SK-N-SH (cell line): Measurements from ENCODE around the gene DOCK8. TPM values are rescaled to one million over a fixed set of nuclear protein-coding genes. Genes with fewer than 3 reads are reported as not detected.

ENCODE experiments used
- CTCF ChIA-PET: fragments of 300-600, 350-600 bp; formaldehyde crosslinking; extraction: SDS; loops from one replicate; lab custom pipeline; 2021; lab: Yijun Ruan, JAX
- POLR2A ChIA-PET: fragments of 350-600 bp; sonication (Branson Sonifier 250); formaldehyde crosslinking; extraction: SDS; loops from one replicate; lab custom pipeline; 2020; ENCODE audit warnings: antibody characterized with exemption, inconsistent platforms; lab: Yijun Ruan, JAX
- DNase-seq: peaks from one replicate; pipeline ENCODE4 v3.0.0; 2012
- H2AFZ ChIP-seq: fragments of 200-600 bp; sonication (generic); 2 replicates; pipeline ENCODE4 v1.8.1; 2016; ENCODE audit warnings: antibody characterized with exemption, mild to moderate bottlenecking, low read depth
- H3F3A ChIP-seq: fragments of 200-600 bp; sonication (generic); replicated peaks from 2 replicates; pipeline ENCODE3; 2016; ENCODE audit warnings: antibody characterized with exemption, mild to moderate bottlenecking; ENCODE audit not compliant: insufficient read depth
- H3K27ac ChIP-seq, 2 experiments: fragments of 200-500 bp in 1 of 2; fragments of 200-600 bp in 1 of 2; sonication (Bioruptor generic) in 1 of 2; sonication (generic), shearing (Covaris generic) in 1 of 2; 2 replicates each; pipeline versions ENCODE4 v1.5.1 to v1.6.1; 2014 to 2016; ENCODE audit warnings: low read depth in 2 of 2, inconsistent platforms in 1 of 2, low read length in 1 of 2, mild to moderate bottlenecking in 1 of 2, mixed read lengths in 1 of 2
- H3K27me3 ChIP-seq: fragments of 200-600 bp; sonication (generic), shearing (Covaris generic); 2 replicates; pipeline ENCODE4 v1.6.1; 2016; ENCODE audit warnings: mixed run types; ENCODE audit not compliant: insufficient read depth
- H3K36me3 ChIP-seq, 2 experiments: fragments of 200-500 bp in 1 of 2; fragments of 200-600 bp in 1 of 2; sonication (Bioruptor generic) in 1 of 2; sonication (generic) in 1 of 2; replicated peaks in 1 of 2; 2 replicates each; pipeline versions ENCODE3 to v1.5.1; 2014 to 2016; ENCODE audit warnings: low read length in 1 of 2, mild to moderate bottlenecking in 1 of 2; ENCODE audit not compliant: insufficient read depth in 2 of 2, control insufficient read depth in 1 of 2
- H3K4me1 ChIP-seq, 2 experiments: fragments of 200-500 bp in 1 of 2; fragments of 200-600 bp in 1 of 2; sonication (Bioruptor generic) in 1 of 2; sonication (generic), shearing (Covaris generic) in 1 of 2; 2 replicates each; pipeline versions ENCODE4 v1.5.1 to v1.6.1; 2014 to 2016; ENCODE audit warnings: low read depth in 1 of 2, low read length in 1 of 2, mixed run types in 1 of 2; ENCODE audit not compliant: insufficient read depth in 2 of 2, control insufficient read depth in 1 of 2
- H3K4me2 ChIP-seq: fragments of 200-600 bp; sonication (generic), shearing (Covaris generic); 2 replicates; pipeline ENCODE4 v1.6.1; 2017; ENCODE audit warnings: mixed run types
- H3K4me3 ChIP-seq, 2 experiments: fragments of 200-500 bp in 1 of 2; fragments of 200-600 bp in 1 of 2; sonication (Bioruptor generic) in 1 of 2; sonication (generic), shearing (Covaris generic) in 1 of 2; 2 replicates each; pipeline versions ENCODE4 v1.5.1 to v1.8.1; 2014 to 2016; ENCODE audit warnings: low read depth in 2 of 2, inconsistent platforms in 1 of 2, low read length in 1 of 2, mild to moderate bottlenecking in 1 of 2, mixed read lengths in 1 of 2, moderate library complexity in 1 of 2
- H3K79me2 ChIP-seq: fragments of 200-600 bp; sonication (generic); 2 replicates; pipeline ENCODE4 v1.8.1; 2017; ENCODE audit warnings: mild to moderate bottlenecking; ENCODE audit not compliant: insufficient read depth
- H3K9ac ChIP-seq: fragments of 200-600 bp; sonication (generic); 2 replicates; pipeline ENCODE4 v1.6.1; 2017; ENCODE audit warnings: mixed run types
- H3K9me2 ChIP-seq: fragments of 200-600 bp; sonication (generic); 2 replicates; pipeline ENCODE4 v1.6.1; 2017; ENCODE audit warnings: mixed run types
- H3K9me3 ChIP-seq: fragments of 200-600 bp; sonication (generic); 2 replicates; pipeline ENCODE4 v1.6.1; 2017; ENCODE audit warnings: mixed run types, mild to moderate bottlenecking, moderate library complexity
- H4K20me1 ChIP-seq: fragments of 200-600 bp; sonication (generic); 2 replicates; pipeline ENCODE4 v1.6.1; 2017; ENCODE audit warnings: mild to moderate bottlenecking, mixed run types; ENCODE audit not compliant: insufficient read depth
- ELF1 ChIP-seq: IDR thresholded peaks from 2 replicates; pipeline ENCODE4 v1.4.0; 2012
- EP300 ChIP-seq, 2 experiments: IDR thresholded peaks; 2 replicates each; pipeline versions ENCODE4 v1.4.0 to v1.6.1; 2012; ENCODE audit warnings: borderline replicate concordance in 1 of 2, low read depth in 1 of 2, low read length in 1 of 2
- EZH2phosphoT487 ChIP-seq: fragments of 200-600 bp; sonication (generic); IDR thresholded peaks from 2 replicates; pipeline ENCODE4 v1.6.1; 2017; ENCODE audit warnings: low read depth, mixed run types, mild to moderate bottlenecking, antibody characterized with exemption, moderate library complexity, borderline replicate concordance
- FOSL2 ChIP-seq: IDR thresholded peaks from 2 replicates; pipeline ENCODE4 v1.4.0; 2012; ENCODE audit warnings: low read depth, mild to moderate bottlenecking, moderate library complexity, borderline replicate concordance
- GATA2 ChIP-seq: sonication (generic); formaldehyde crosslinking; IDR thresholded peaks from 2 replicates; pipeline ENCODE4 v1.5.0; 2020; ENCODE audit warnings: mild to moderate bottlenecking, missing genetic modification reagents
- IRF3 ChIP-seq: fragments of 150-350 bp; IDR thresholded peaks from 2 replicates; pipeline ENCODE4 v1.6.1; 2016; ENCODE audit warnings: mild to moderate bottlenecking, low read depth, low read length
- NFIC ChIP-seq: IDR thresholded peaks from 2 replicates; pipeline ENCODE4 v1.4.0; 2012; ENCODE audit warnings: borderline replicate concordance
- NRF1 ChIP-seq: IDR thresholded peaks from 2 replicates; pipeline ENCODE4 v1.6.1; 2012; ENCODE audit warnings: low read depth, mild to moderate bottlenecking, low read length
- POLR2AphosphoS5 ChIP-seq: IDR thresholded peaks from 2 replicates; pipeline ENCODE4 v1.6.1; 2012; ENCODE audit warnings: low read depth, low read length
- RCOR1 ChIP-seq: fragments of 150-350 bp; IDR thresholded peaks from 2 replicates; pipeline ENCODE4 v1.6.1; 2017; ENCODE audit warnings: antibody characterized with exemption, low read length
- SIN3A ChIP-seq: IDR thresholded peaks from 2 replicates; pipeline ENCODE4 v1.6.1; 2012; ENCODE audit warnings: low read depth, mild to moderate bottlenecking, low read length, moderate library complexity, borderline replicate concordance
- SMC3 ChIP-seq: IDR thresholded peaks from 2 replicates; pipeline ENCODE4 v1.6.1; 2012; ENCODE audit warnings: low read depth, low read length, improper control_type of control experiment
- TAF1 ChIP-seq: IDR thresholded peaks from 2 replicates; pipeline ENCODE4 v1.6.1; 2012; ENCODE audit warnings: low read depth, mild to moderate bottlenecking, low read length, moderate library complexity, borderline replicate concordance
- TCF12 ChIP-seq: IDR thresholded peaks from 2 replicates; pipeline ENCODE4 v1.4.0; 2012
- TEAD4 ChIP-seq: IDR thresholded peaks from 2 replicates; pipeline ENCODE4 v1.4.0; 2012; ENCODE audit warnings: mild to moderate bottlenecking, borderline replicate concordance; ENCODE audit not compliant: insufficient read depth
- USF1 ChIP-seq: IDR thresholded peaks from 2 replicates; pipeline ENCODE4 v1.4.0; 2012; ENCODE audit warnings: low read depth, borderline replicate concordance
- WGBS: methylation state at CpG from one replicate; pipeline ENCODE4 v1.1.6; 2017; ENCODE audit warnings: low lambda C conversion rate; 5-methylcytosine and 5-hydroxymethylcytosine counted together
- polyA plus RNA-seq, 3 experiments: library from polyadenylated mRNA; depleted of rRNA; stranded (reverse); fragments of >200 nt; gene quantifications; 2 replicates each; pipeline ENCODE4 v1.2.3, GENCODE V29; 2012
- TF ChIP-seq, protein P1 (sequence below): fragments of 150-350 bp; IDR thresholded peaks from 2 replicates; pipeline ENCODE4 v1.6.1; 2017; ENCODE audit warnings: antibody characterized with exemption, low read length, low read depth, borderline replicate concordance
- TF ChIP-seq, protein P2 (sequence below): IDR thresholded peaks from 2 replicates; pipeline ENCODE4 v1.4.0; 2012; ENCODE audit warnings: low read depth

DOCK8 gene
- polyA plus RNA-seq, 1 of the 3 experiments (the other 2 are of a cell fraction), result not detected

DNA sequence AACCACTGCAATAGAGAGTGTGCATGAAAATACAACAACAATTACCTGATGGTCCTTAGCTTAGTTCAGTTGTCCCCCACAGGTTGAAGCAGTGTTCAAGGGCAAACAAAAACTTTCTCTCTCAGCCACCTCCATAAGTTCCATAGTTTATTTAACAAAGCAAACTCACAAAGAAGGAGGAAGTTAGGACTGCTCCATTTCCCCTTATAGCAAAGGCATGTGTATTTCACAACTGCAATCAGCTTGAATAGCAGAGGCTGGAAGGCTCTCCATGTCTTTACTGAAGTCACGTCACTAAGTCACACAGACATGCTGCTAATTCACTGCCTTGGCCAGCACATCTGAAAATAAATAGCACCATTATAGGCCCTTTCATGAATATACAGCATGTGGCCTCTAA is 43.3 kb downstream of the DOCK8 start:
- no peaks in the 10 kb centered on the region for H3K4me1 ChIP-seq
- H3K79me2 ChIP-seq, result no peaks in the 10 kb centered on the region
- H3K4me3 ChIP-seq, result no peak overlapping the region
- WGBS, result 0% methylated on average over 1 of the region's 1 CpG
- no peak overlapping the region for H2AFZ ChIP-seq
- no peaks in the 10 kb centered on the region for H3K36me3 ChIP-seq
- no peaks in the 10 kb centered on the region for H3F3A ChIP-seq
- CTCF ChIA-PET, result interaction anchor here (0.6 kb wide), 1 partner anchor 29 kb away, joined by 3 read pairs; no protein-coding TSS in a partner anchor
- POLR2A ChIA-PET, result no interaction called here
- no peaks in the 10 kb centered on the region for H3K9me2 ChIP-seq
- H3K27me3 ChIP-seq, result peaks cover 19% of the 10 kb centered on the region; the same call in 1 of the 2 replicates
- DNase-seq, result no peak
- H3K9me3 ChIP-seq, result no peaks in the 10 kb centered on the region
- no peaks in the 10 kb centered on the region for H4K20me1 ChIP-seq
- no peak overlapping the region for H3K4me2 ChIP-seq
- no peak overlapping the region for H3K27ac ChIP-seq
- no peak overlapping the region for H3K9ac ChIP-seq
- TF ChIP-seq GATA2 (CRISPR knock-in tag) (no peak), EP300 (IDR thresholded peaks at IDR 0.05; ENCODE audit: borderline replicate concordance in 1 of 2, low read depth in 1 of 2, low read length in 1 of 2) (no peak)

DNA sequence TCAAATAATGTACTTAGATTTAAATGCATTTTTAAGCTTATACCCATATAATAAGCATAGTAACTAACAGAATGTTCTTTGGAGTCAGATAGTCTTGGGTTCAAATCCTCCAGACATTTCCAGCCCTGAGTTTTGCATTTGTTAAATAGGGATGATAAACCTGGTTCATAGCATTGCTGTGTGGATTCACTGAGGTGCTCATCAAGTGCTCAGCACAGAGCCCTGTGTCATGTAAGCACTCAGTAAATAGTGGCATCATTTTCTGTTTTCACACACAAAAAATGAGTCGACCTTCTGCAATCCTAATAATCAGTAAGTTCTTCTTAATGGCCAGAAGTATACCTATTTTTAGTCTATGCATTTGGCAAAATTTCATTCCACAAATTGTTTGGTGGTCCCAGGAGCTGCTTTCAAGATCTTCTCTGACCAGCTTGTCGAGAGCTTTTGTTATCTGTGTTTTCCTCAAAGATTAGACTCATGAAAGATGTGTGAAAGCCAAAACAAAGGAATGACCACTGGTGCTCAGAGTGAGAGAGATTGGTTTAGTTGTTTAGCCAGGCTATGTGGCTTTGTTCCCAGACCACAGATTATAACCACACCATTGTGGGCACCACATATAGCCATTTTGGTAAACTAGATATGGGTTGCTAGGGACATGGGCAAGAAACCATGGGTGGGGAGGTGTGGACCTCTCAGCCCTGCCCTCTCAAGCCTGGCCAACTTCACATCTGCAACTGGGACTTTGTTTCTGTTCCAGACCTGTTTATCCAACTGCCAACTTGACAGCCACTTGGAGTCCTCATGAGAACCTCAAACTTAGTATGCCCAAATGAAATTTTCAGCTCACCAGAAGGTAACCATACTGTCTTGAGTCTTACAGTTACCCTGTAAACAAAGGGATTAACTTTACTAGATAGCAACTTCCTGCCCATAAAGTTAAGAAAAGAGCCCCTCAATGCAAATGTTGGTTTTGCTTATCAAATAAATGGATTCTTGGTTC is 45.0 kb downstream of the DOCK8 start:
- Histone ChIP-seq H3K4me2 (no peak overlapping the region), H3K9ac (no peak overlapping the region), H3K9me3 (no peaks in the 10 kb centered on the region), H3K79me2 (no peaks in the 10 kb centered on the region), H3K4me1 (no peaks in the 10 kb centered on the region), H3F3A (no peaks in the 10 kb centered on the region), H3K36me3 (no peaks in the 10 kb centered on the region), H3K27me3 (peaks cover 10% of the 10 kb centered on the region; the same call in 1 of the 2 replicates), H3K27ac (no peak overlapping the region), H4K20me1 (no peaks in the 10 kb centered on the region), H2AFZ (no peak overlapping the region), H3K4me3 (no peak overlapping the region), H3K9me2 (no peaks in the 10 kb centered on the region)
- no peak for TF ChIP-seq NRF1
- no peak for TF ChIP-seq POLR2AphosphoS5
- TF ChIP-seq SMC3, result no peak
- TF ChIP-seq NFIC, result no peak
- TF ChIP-seq SIN3A, result no peak
- no peak for TF ChIP-seq EZH2phosphoT487
- no peak for TF ChIP-seq EP300 (IDR thresholded peaks at IDR 0.05; ENCODE audit: borderline replicate concordance in 1 of 2, low read depth in 1 of 2, low read length in 1 of 2)
- TF ChIP-seq RCOR1, result no peak
- no peak for TF ChIP-seq IRF3
- TF ChIP-seq TCF12, result no peak
- no peak for TF ChIP-seq FOSL2
- TF ChIP-seq TEAD4, result no peak
- TF ChIP-seq, protein P1, sequence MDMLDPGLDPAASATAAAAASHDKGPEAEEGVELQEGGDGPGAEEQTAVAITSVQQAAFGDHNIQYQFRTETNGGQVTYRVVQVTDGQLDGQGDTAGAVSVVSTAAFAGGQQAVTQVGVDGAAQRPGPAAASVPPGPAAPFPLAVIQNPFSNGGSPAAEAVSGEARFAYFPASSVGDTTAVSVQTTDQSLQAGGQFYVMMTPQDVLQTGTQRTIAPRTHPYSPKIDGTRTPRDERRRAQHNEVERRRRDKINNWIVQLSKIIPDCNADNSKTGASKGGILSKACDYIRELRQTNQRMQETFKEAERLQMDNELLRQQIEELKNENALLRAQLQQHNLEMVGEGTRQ, result no peak
- no peak for TF ChIP-seq GATA2 (CRISPR knock-in tag)
- TF ChIP-seq, protein P2, sequence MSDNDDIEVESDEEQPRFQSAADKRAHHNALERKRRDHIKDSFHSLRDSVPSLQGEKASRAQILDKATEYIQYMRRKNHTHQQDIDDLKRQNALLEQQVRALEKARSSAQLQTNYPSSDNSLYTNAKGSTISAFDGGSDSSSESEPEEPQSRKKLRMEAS, result no peak
- no peak for TF ChIP-seq TAF1
- TF ChIP-seq USF1, result no peak
- TF ChIP-seq ELF1, result no peak
- no peak for DNase-seq
- WGBS, result 0% methylated on average over 2 of the region's 2 CpGs
- POLR2A ChIA-PET, result no interaction called here
- CTCF ChIA-PET, result no interaction called here
